B cell (primary cell): ENCODE data around the gene TFPI2. TPM values are rescaled to one million over a fixed set of nuclear protein-coding genes. Genes with fewer than 3 reads are reported as not detected.

Source experiments
- ATAC-seq: fragments of 200-7000 bp; cut with Tn5 transposase; one replicate; pipeline ENCODE4 v1.10.0; 2021; ENCODE audit warnings: low read depth, mild to moderate bottlenecking, moderate number of reproducible peaks, moderate library complexity
- CTCF ChIA-PET: fragments of 350-600 bp; sonication (Branson Sonifier 250); formaldehyde crosslinking; loops from one replicate; lab custom pipeline; 2021; ENCODE audit warnings: antibody characterized with exemption, inconsistent platforms; lab: Charles Lee
- POLR2A ChIA-PET: fragments of 350-600 bp; sonication (Branson Sonifier 250); formaldehyde crosslinking; loops from one replicate; lab custom pipeline; 2021; ENCODE audit warnings: antibody characterized with exemption; lab: Charles Lee
- DNase-seq: peaks from one replicate; pipeline ENCODE4 v3.0.0; 2013
- H2AFZ ChIP-seq: 2 replicates; pipeline ENCODE4 v1.6.1; 2012; ENCODE audit warnings: mild to moderate bottlenecking, low read depth, low read length; ENCODE audit not compliant: insufficient read depth, poor library complexity, severe bottlenecking
- H3K27ac ChIP-seq, 2 donors: 1 replicate in 1 of 2; 2 replicates in 1 of 2; pipeline ENCODE4 v1.5.1; 2012 to 2013; ENCODE audit warnings: low read length in 2 of 2, mild to moderate bottlenecking in 2 of 2, moderate library complexity in 1 of 2
- H3K27me3 ChIP-seq, 4 experiments: fragments of 200-600 bp in 1 of 4; sonication (generic) in 1 of 4; replicated peaks in 1 of 4; 1 replicate in 2 of 4; 2 replicates in 2 of 4; pipeline versions ENCODE4 v1.6.1 to v1.7.0; 2013 to 2016; ENCODE audit warnings: low read length in 3 of 4, mild to moderate bottlenecking in 2 of 4, mixed read lengths in 1 of 4, moderate library complexity in 1 of 4; ENCODE audit not compliant: insufficient read depth in 4 of 4, control insufficient read depth in 3 of 4; ENCODE audit errors: control extremely low read depth in 1 of 4
- H3K36me3 ChIP-seq, 2 experiments: replicated peaks in 1 of 2; 1 replicate in 1 of 2; 2 replicates in 1 of 2; pipeline versions ENCODE4 v1.6.1 to v1.7.1; 2013; ENCODE audit warnings: low read length in 1 of 2; ENCODE audit not compliant: insufficient read depth in 2 of 2, control insufficient read depth in 1 of 2; ENCODE audit errors: control extremely low read depth in 1 of 2, extremely low read depth in 1 of 2
- H3K4me1 ChIP-seq, 2 donors: fragments of 200-600 bp in 1 of 2; sonication (generic) in 1 of 2; 1 replicate in 1 of 2; 2 replicates in 1 of 2; pipeline versions ENCODE4 v1.5.1 to v1.6.1; 2013 to 2017; ENCODE audit warnings: low read length in 2 of 2; ENCODE audit not compliant: control insufficient read depth in 2 of 2, insufficient read depth in 2 of 2
- H3K4me2 ChIP-seq: replicated peaks from 2 replicates; pipeline ENCODE3; 2012; ENCODE audit warnings: mild to moderate bottlenecking, low read depth, low read length; ENCODE audit not compliant: poor library complexity, severe bottlenecking
- H3K4me3 ChIP-seq, 5 experiments: fragments of 200-600 bp in 1 of 5; sonication (generic) in 1 of 5; 1 replicate in 3 of 5; 2 replicates in 2 of 5; pipeline versions ENCODE4 v1.5.1 to v1.7.0; 2011 to 2016; ENCODE audit warnings: low read length in 4 of 5, mild to moderate bottlenecking in 4 of 5, low read depth in 2 of 5, control low read depth in 1 of 5, moderate library complexity in 1 of 5; ENCODE audit not compliant: insufficient read depth in 1 of 5; ENCODE audit errors: control extremely low read depth in 1 of 5, extremely low read depth in 1 of 5
- H3K79me2 ChIP-seq: fragments of 200-600 bp; sonication (generic); one replicate; pipeline ENCODE4 v1.6.0; 2016; ENCODE audit warnings: low read length; ENCODE audit not compliant: control insufficient read depth, insufficient read depth
- H3K9ac ChIP-seq: fragments of 200-600 bp; sonication (generic); 2 replicates; pipeline ENCODE4 v1.6.1; 2017; ENCODE audit warnings: mild to moderate bottlenecking, low read length, moderate library complexity
- H3K9me3 ChIP-seq, 3 donors: one replicate each; pipeline versions ENCODE4 v1.6.1 to v1.7.1; 2013; ENCODE audit warnings: low read length in 2 of 3; ENCODE audit not compliant: control insufficient read depth in 2 of 3, insufficient read depth in 1 of 3; ENCODE audit errors: control extremely low read depth in 1 of 3
- H4K20me1 ChIP-seq: 2 replicates; pipeline ENCODE4 v1.6.0; 2012; ENCODE audit warnings: mild to moderate bottlenecking, low read length; ENCODE audit not compliant: insufficient read depth, control insufficient read depth, poor library complexity, severe bottlenecking
- H3K27ac Mint-ChIP-seq: one replicate; pipeline ENCODE4 v1.8.0; 2021; ENCODE audit warnings: mixed read lengths
- H3K27me3 Mint-ChIP-seq: one replicate; pipeline ENCODE4 v1.8.0; 2021; ENCODE audit warnings: mixed read lengths
- H3K4me1 Mint-ChIP-seq: one replicate; pipeline ENCODE4 v1.8.0; 2021; ENCODE audit warnings: mixed read lengths
- H3K4me3 Mint-ChIP-seq: one replicate; pipeline ENCODE4 v1.8.0; 2021; ENCODE audit warnings: mixed read lengths
- H3K9me3 Mint-ChIP-seq: one replicate; pipeline ENCODE4 v1.8.0; 2022; ENCODE audit warnings: mixed read lengths; ENCODE audit not compliant: insufficient read depth
- CTCF ChIP-seq: fragments of 200-600 bp; IDR thresholded peaks from one replicate; pipeline ENCODE4 v1.8.0; 2022; ENCODE audit warnings: antibody characterized with exemption, mild to moderate bottlenecking
- EZH2 ChIP-seq: IDR thresholded peaks from 2 replicates; pipeline ENCODE4 v1.6.1; 2012; ENCODE audit warnings: borderline replicate concordance, low read depth, mild to moderate bottlenecking, moderate library complexity, low read length; ENCODE audit not compliant: insufficient read depth, poor library complexity, severe bottlenecking
- WGBS: methylation state at CpG from one replicate; pipeline ENCODE4 v1.1.5; 2013; ENCODE audit warnings: missing lambda C conversion rate; ENCODE audit not compliant: insufficient coverage; 5-methylcytosine and 5-hydroxymethylcytosine counted together
- intact Hi-C: fragments of 100-400 bp; cut with micrococcal nuclease; formaldehyde crosslinking; loops from one replicate; pipeline ENCODE4 v1.10.0; 2022
- polyA plus RNA-seq: library from polyadenylated mRNA; depleted of rRNA; stranded (reverse); fragments of >200 nt; gene quantifications from 2 replicates; pipeline ENCODE4 v1.2.3, GENCODE V29; 2012
- total RNA-seq, 2 donors: library from RNA; stranded (reverse); fragments of 120-200 nt in 1 of 2; gene quantifications; 1 replicate in 1 of 2; 2 replicates in 1 of 2; pipeline versions ENCODE4 v1.2.3 to v1.2.4, GENCODE V29; 2013 to 2022

TFPI2 gene
- total and polyA plus RNA-seq, 2 donors (not counting 1 experiment from before 2014, with no cell fraction given), result 0.21 to 0.96 TPM

DNA sequence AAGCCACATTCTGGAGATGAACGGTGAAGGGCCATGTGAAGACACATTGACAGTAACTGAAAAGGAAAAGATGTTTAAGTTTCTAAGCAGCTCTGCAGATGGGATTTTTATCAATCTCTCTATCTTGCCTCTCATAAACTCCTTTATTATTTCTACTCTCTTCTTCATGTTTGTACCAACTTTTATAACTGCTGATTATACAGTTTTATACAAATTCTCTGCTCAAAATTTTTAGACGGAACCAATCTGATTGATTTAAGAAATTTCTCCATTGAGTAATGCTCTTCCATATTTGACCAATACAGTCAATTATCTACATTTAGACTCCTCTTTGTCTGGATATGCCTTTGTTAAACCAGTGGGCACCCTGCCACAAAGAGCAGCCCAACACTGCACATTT lies 31.7 kb downstream of the TFPI2 start:
- CTCF ChIA-PET, result no interaction called here

GRCh38 chr7:93856323-93856722 lies 34.2 kb downstream of the TFPI2 start:
- Histone ChIP-seq H3K9ac (no peak overlapping the region), H3K79me2 (no peaks in the 10 kb centered on the region), H3K4me3 (no peak overlapping the region), H3K27me3 (no peaks in the 10 kb centered on the region), H3K4me1 (no peaks in the 10 kb centered on the region), H2AFZ (no peak overlapping the region), H3K4me2 (no peak overlapping the region), H3K9me3 (no peaks in the 10 kb centered on the region), H3K36me3 (no peaks in the 10 kb centered on the region), H3K27ac (no peak overlapping the region), H4K20me1 (no peaks in the 10 kb centered on the region)
- CTCF ChIA-PET, result no interaction called here
- Mint-ChIP-seq H3K4me1 (no peaks in the 10 kb centered on the region), H3K4me3 (no peak overlapping the region), H3K9me3 (no peaks in the 10 kb centered on the region), H3K27me3 (peaks cover 24% of the 10 kb centered on the region), H3K27ac (no peak overlapping the region)
- ATAC-seq, result no peak
- no peak for TF ChIP-seq EZH2
- TF ChIP-seq CTCF, result no peak
- intact Hi-C loops, result no loop called here
- no peak for DNase-seq
- POLR2A ChIA-PET, result no interaction called here

More for the DNA sequence above, 31.7 kb downstream of the TFPI2 start:
- TF ChIP-seq CTCF (no peak), EZH2 (no peak)
- WGBS, result 100% methylated on average over 1 of the region's 2 CpGs
- Mint-ChIP-seq H3K27ac (no peak overlapping the region), H3K4me3 (no peak overlapping the region), H3K9me3 (no peaks in the 10 kb centered on the region), H3K4me1 (no peaks in the 10 kb centered on the region), H3K27me3 (peaks cover 16% of the 10 kb centered on the region)
- no peak for DNase-seq
- no peak for ATAC-seq
- Histone ChIP-seq H3K36me3 (no peaks in the 10 kb centered on the region), H3K9ac (no peak overlapping the region), H3K27me3 (no peaks in the 10 kb centered on the region), H3K4me2 (no peak overlapping the region), H4K20me1 (no peaks in the 10 kb centered on the region), H2AFZ (no peak overlapping the region), H3K79me2 (no peaks in the 10 kb centered on the region), H3K4me1 (no peaks in the 10 kb centered on the region), H3K4me3 (no peak overlapping the region), H3K27ac (no peak overlapping the region), H3K9me3 (no peaks in the 10 kb centered on the region)
- POLR2A ChIA-PET, result no interaction called here
- intact Hi-C loops, result no loop called here
